ENCODE measurements around the gene CAVIN2. TPM values are rescaled to one million over a fixed set of nuclear protein-coding genes. Genes with fewer than 3 reads are reported as not detected.

Gene CAVIN2
- polyA plus RNA-seq, 1 donor (not counting 4 experiments of a cell fraction or from before 2014, with no cell fraction given), result 10.2 TPM

GRCh38 chr2:191869178-191869577 lies 22.3 kb upstream of the CAVIN2 start:
- FAIRE-seq, result no peak
- Histone ChIP-seq H3K36me3 (ENCODE audit: control insufficient read depth in 2 of 2, extremely low read depth in 1 of 2, insufficient read depth in 2 of 2, low read length in 2 of 2) (no peaks in the 10 kb centered on the region), H3K79me2 (ENCODE audit: control insufficient read depth, insufficient read depth, low read length) (no peaks in the 10 kb centered on the region), H3K4me3 (ENCODE audit: control insufficient read depth in 2 of 3, extremely low read depth in 1 of 3, insufficient read depth in 2 of 3, low read depth in 1 of 3, low read length in 3 of 3) (no peak overlapping the region), H3K4me2 (ENCODE audit: control insufficient read depth, extremely low read depth, insufficient read depth, low read depth, low read length) (no peak overlapping the region), H3K9ac (ENCODE audit: control insufficient read depth, extremely low read depth, insufficient read depth, low read length) (no peak overlapping the region), H3K27me3 (ENCODE audit: control insufficient read depth, extremely low read depth, insufficient read depth, low read length) (no peaks in the 10 kb centered on the region), H3K9me1 (ENCODE audit: control insufficient read depth, extremely low read depth, insufficient read depth, low read length) (no peaks in the 10 kb centered on the region), H3K27ac (ENCODE audit: control insufficient read depth, insufficient read depth, low read length) (no peak overlapping the region), H4K20me1 (ENCODE audit: control insufficient read depth, extremely low read depth, insufficient read depth, low read length) (no peaks in the 10 kb centered on the region), H3K9me3 (ENCODE audit: control insufficient read depth, low read depth, low read length) (no peaks in the 10 kb centered on the region), H2AFZ (ENCODE audit: control insufficient read depth, low read length) (no peak overlapping the region), H3K4me1 (ENCODE audit: control insufficient read depth, extremely low read depth, insufficient read depth, low read length) (peaks cover 23% of the 10 kb centered on the region)
- no peak for DNase-seq (ENCODE audit: low read depth, low spot score)
- TF ChIP-seq CTCF (optimal IDR thresholded peaks at IDR 0.05 in 1 of 3, IDR thresholded peaks at IDR 0.05 in 1 of 3, conservative IDR thresholded peaks at IDR 0.05 in 1 of 3; ENCODE audit: extremely low read depth in 1 of 3, insufficient read depth in 2 of 3, low read length in 3 of 3) (peak; percentile 38 to 72 (median 70)), EZH2 (IDR thresholded peaks at IDR 0.05; ENCODE audit: low read length) (no peak)
- dilution Hi-C loops (cut with MboI; ENCODE audit: extremely low pct_ligation_motif_present, low sequenced_read_pairs), result no loop called here

GRCh38 chr2:191867507-191867847 lies 20.6 kb upstream of the CAVIN2 start:
- no peak overlapping the region for H3K4me3 ChIP-seq (ENCODE audit: control insufficient read depth in 2 of 3, extremely low read depth in 1 of 3, insufficient read depth in 2 of 3, low read depth in 1 of 3, low read length in 3 of 3)
- FAIRE-seq (no peak), DNase-seq (ENCODE audit: low read depth, low spot score) (no peak)
- H3K27me3 ChIP-seq (ENCODE audit: control insufficient read depth, extremely low read depth, insufficient read depth, low read length), result no peaks in the 10 kb centered on the region
- no peaks in the 10 kb centered on the region for H3K36me3 ChIP-seq (ENCODE audit: control insufficient read depth in 2 of 2, extremely low read depth in 1 of 2, insufficient read depth in 2 of 2, low read length in 2 of 2)
- dilution Hi-C loops (cut with MboI; ENCODE audit: extremely low pct_ligation_motif_present, low sequenced_read_pairs), result no loop called here
- peak overlapping the region; percentile 77 for H3K27ac ChIP-seq (ENCODE audit: control insufficient read depth, insufficient read depth, low read length)
- no peak overlapping the region for H3K4me2 ChIP-seq (ENCODE audit: control insufficient read depth, extremely low read depth, insufficient read depth, low read depth, low read length)
- TF ChIP-seq EZH2 (IDR thresholded peaks at IDR 0.05; ENCODE audit: low read length) (no peak), CTCF (optimal IDR thresholded peaks at IDR 0.05 in 1 of 3, IDR thresholded peaks at IDR 0.05 in 1 of 3, conservative IDR thresholded peaks at IDR 0.05 in 1 of 3; ENCODE audit: extremely low read depth in 1 of 3, insufficient read depth in 2 of 3, low read length in 3 of 3) (no peak)
- no peaks in the 10 kb centered on the region for H3K9me1 ChIP-seq (ENCODE audit: control insufficient read depth, extremely low read depth, insufficient read depth, low read length)
- peaks cover 24% of the 10 kb centered on the region for H3K4me1 ChIP-seq (ENCODE audit: control insufficient read depth, extremely low read depth, insufficient read depth, low read length)
- H4K20me1 ChIP-seq (ENCODE audit: control insufficient read depth, extremely low read depth, insufficient read depth, low read length), result no peaks in the 10 kb centered on the region
- no peaks in the 10 kb centered on the region for H3K9me3 ChIP-seq (ENCODE audit: control insufficient read depth, low read depth, low read length)
- no peak overlapping the region for H2AFZ ChIP-seq (ENCODE audit: control insufficient read depth, low read length)
- H3K79me2 ChIP-seq (ENCODE audit: control insufficient read depth, insufficient read depth, low read length), result no peaks in the 10 kb centered on the region
- H3K9ac ChIP-seq (ENCODE audit: control insufficient read depth, extremely low read depth, insufficient read depth, low read length), result no peak overlapping the region

Data from keratinocyte (primary cell).